Stimulated activated CD4-positive, alpha-beta T cell treated with anti-CD3 and anti-CD28 coated beads, Interleukin-2, amount 100 ng/mL, for 4 hours (primary cell): ENCODE measurements around the gene INKA2.

Experiments used
- DNase-seq: peaks from one replicate; pipeline ENCODE4 v3.0.0-alpha.2; 2020; ENCODE audit warnings: low read depth

The INKA2 gene

GRCh38 chr1:111733183-111733991 is 5.8 kb downstream of the INKA2 start:
- no peak for DNase-seq

- DNase-seq = no peak
Measured at GRCh38 chr1:111732718-111733117, 6.5 kb downstream of the INKA2 start.

- DNase-seq = no peak
Measured at GRCh38 chr1:111731956-111732355, 7.2 kb downstream of the INKA2 start.

- DNase-seq = no peak
Measured at GRCh38 chr1:111730706-111731105, 8.5 kb downstream of the INKA2 start.

- no peak for DNase-seq
Measured at GRCh38 chr1:111729946-111730681, 9.1 kb downstream of the INKA2 start.

GRCh38 chr1:111729271-111729921 is 9.8 kb downstream of the INKA2 start:
- no peak for DNase-seq

- no peak for DNase-seq
Measured at GRCh38 chr1:111727056-111727455, 12.1 kb downstream of the INKA2 start.

- no peak for DNase-seq
Measured at GRCh38 chr1:111725192-111725591, 14.0 kb downstream of the INKA2 start.

GRCh38 chr1:111723871-111724270 is 15.3 kb downstream of the INKA2 start:
- no peak for DNase-seq

- DNase-seq = no peak
Measured at GRCh38 chr1:111723091-111723806, 15.9 kb downstream of the INKA2 start.

- no peak for DNase-seq
Measured at GRCh38 chr1:111720977-111721786, 18.0 kb downstream of the INKA2 start.

GRCh38 chr1:111720274-111720976 is 18.8 kb downstream of the INKA2 start:
- DNase-seq = no peak

- DNase-seq = no peak
Measured at GRCh38 chr1:111719674-111720132, 19.5 kb downstream of the INKA2 start.

GRCh38 chr1:111719135-111719534 is 20.1 kb downstream of the INKA2 start:
- no peak for DNase-seq

GRCh38 chr1:111717450-111717849 is 21.7 kb downstream of the INKA2 start:
- DNase-seq = no peak

GRCh38 chr1:111716333-111716732 is 22.9 kb downstream of the INKA2 start:
- DNase-seq = no peak

- no peak for DNase-seq
Measured at GRCh38 chr1:111709986-111710385, 29.2 kb downstream of the INKA2 start.

GRCh38 chr1:111707906-111708305 is 31.3 kb downstream of the INKA2 start:
- DNase-seq = no peak

GRCh38 chr1:111706921-111707320 is 32.3 kb downstream of the INKA2 start:
- DNase-seq = no peak

- DNase-seq = no peak
Measured at GRCh38 chr1:111705841-111706240, 33.4 kb downstream of the INKA2 start.

- DNase-seq = no peak
Measured at GRCh38 chr1:111704776-111705175, 34.4 kb downstream of the INKA2 start.
